A673 (cell line): ENCODE results near the gene ENAH.

ENCODE experiments used
- EZH2 ChIP-seq: fragments of 200-600 bp; sonication (generic); IDR thresholded peaks from 2 replicates; pipeline ENCODE4 v1.6.1; 2017; ENCODE audit warnings: borderline replicate concordance, low read depth, mild to moderate bottlenecking, mixed read lengths, antibody characterized with exemption, low read length; ENCODE audit not compliant: poor library complexity, severe bottlenecking
- TF ChIP-seq, protein P1 (sequence below): fragments of 300-800, 200-600 bp; sonication (generic); conservative IDR thresholded peaks from 2 replicates; pipeline ENCODE4 v1.5.1; 2017; ENCODE audit warnings: low read depth, mild to moderate bottlenecking, antibody characterized with exemption, low read length, moderate library complexity, mixed read lengths

DNA sequence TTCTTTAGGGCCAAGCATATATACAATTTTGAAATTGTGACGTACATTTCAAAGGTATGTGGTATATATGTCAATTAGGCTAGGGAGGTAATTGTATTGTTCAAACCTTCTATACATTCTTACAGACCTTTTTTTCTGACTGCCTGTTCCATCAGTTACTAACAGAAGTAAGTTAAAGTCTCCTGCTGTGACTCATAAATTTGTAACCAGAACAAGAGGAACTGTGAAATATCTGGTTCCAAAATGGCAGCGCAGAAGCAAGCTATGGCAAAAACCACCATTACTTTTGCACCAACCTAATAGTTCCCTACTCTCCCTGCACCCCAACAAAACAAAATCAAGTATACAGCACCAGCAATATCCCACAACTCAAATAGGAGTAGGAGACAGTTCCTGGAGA lies 93.6 kb downstream of the ENAH start:
- TF ChIP-seq, protein P1, sequence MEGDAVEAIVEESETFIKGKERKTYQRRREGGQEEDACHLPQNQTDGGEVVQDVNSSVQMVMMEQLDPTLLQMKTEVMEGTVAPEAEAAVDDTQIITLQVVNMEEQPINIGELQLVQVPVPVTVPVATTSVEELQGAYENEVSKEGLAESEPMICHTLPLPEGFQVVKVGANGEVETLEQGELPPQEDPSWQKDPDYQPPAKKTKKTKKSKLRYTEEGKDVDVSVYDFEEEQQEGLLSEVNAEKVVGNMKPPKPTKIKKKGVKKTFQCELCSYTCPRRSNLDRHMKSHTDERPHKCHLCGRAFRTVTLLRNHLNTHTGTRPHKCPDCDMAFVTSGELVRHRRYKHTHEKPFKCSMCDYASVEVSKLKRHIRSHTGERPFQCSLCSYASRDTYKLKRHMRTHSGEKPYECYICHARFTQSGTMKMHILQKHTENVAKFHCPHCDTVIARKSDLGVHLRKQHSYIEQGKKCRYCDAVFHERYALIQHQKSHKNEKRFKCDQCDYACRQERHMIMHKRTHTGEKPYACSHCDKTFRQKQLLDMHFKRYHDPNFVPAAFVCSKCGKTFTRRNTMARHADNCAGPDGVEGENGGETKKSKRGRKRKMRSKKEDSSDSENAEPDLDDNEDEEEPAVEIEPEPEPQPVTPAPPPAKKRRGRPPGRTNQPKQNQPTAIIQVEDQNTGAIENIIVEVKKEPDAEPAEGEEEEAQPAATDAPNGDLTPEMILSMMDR, result no peak
- no peak for TF ChIP-seq EZH2
